ENCODE results near the gene LMF2. TPM values are rescaled to one million over a fixed set of nuclear protein-coding genes. Genes with fewer than 3 reads are reported as not detected.
"Not testable (repeated sequence)": the region's sequence is repeated elsewhere in the genome, so short reads cannot be mapped to it uniquely, and the experiment has no call there.

The LMF2 gene
- polyA plus RNA-seq, 1 donor (not counting 4 experiments of a cell fraction or from before 2014, with no cell fraction given), result 13.2 TPM

- no peak overlapping the region for H3K4me3 ChIP-seq (ENCODE audit: control insufficient read depth in 2 of 3, extremely low read depth in 1 of 3, insufficient read depth in 2 of 3, low read depth in 1 of 3, low read length in 3 of 3)
- dilution Hi-C loops (cut with MboI; ENCODE audit: extremely low pct_ligation_motif_present, low sequenced_read_pairs), result no loop called here
- no peaks in the 10 kb centered on the region for H4K20me1 ChIP-seq (ENCODE audit: control insufficient read depth, extremely low read depth, insufficient read depth, low read length)
- H3K4me1 ChIP-seq (ENCODE audit: control insufficient read depth, extremely low read depth, insufficient read depth, low read length), result peaks cover 14% of the 10 kb centered on the region
- no peak for TF ChIP-seq EZH2 (IDR thresholded peaks at IDR 0.05; ENCODE audit: low read length)
- TF ChIP-seq CTCF (optimal IDR thresholded peaks at IDR 0.05 in 1 of 3, IDR thresholded peaks at IDR 0.05 in 1 of 3, conservative IDR thresholded peaks at IDR 0.05 in 1 of 3; ENCODE audit: extremely low read depth in 1 of 3, insufficient read depth in 2 of 3, low read length in 3 of 3), result no peak
- peaks cover 24 to 35% of the 10 kb centered on the region in 2 experiments for H3K36me3 ChIP-seq (ENCODE audit: control insufficient read depth in 2 of 2, extremely low read depth in 1 of 2, insufficient read depth in 2 of 2, low read length in 2 of 2)
- no peak overlapping the region for H3K27ac ChIP-seq (ENCODE audit: control insufficient read depth, insufficient read depth, low read length)
- no peak for FAIRE-seq
- no peaks in the 10 kb centered on the region for H3K9me3 ChIP-seq (ENCODE audit: control insufficient read depth, low read depth, low read length)
- H3K27me3 ChIP-seq (ENCODE audit: control insufficient read depth, extremely low read depth, insufficient read depth, low read length), result no peaks in the 10 kb centered on the region
- peaks cover 26% of the 10 kb centered on the region for H3K79me2 ChIP-seq (ENCODE audit: control insufficient read depth, insufficient read depth, low read length)
- DNase-seq (ENCODE audit: low read depth, low spot score), result no peak
- no peak overlapping the region for H3K9ac ChIP-seq (ENCODE audit: control insufficient read depth, extremely low read depth, insufficient read depth, low read length)
- H3K9me1 ChIP-seq (ENCODE audit: control insufficient read depth, extremely low read depth, insufficient read depth, low read length), result no peaks in the 10 kb centered on the region
- no peak overlapping the region for H3K4me2 ChIP-seq (ENCODE audit: control insufficient read depth, extremely low read depth, insufficient read depth, low read depth, low read length)
- H2AFZ ChIP-seq (ENCODE audit: control insufficient read depth, low read length), result no peak overlapping the region
Observed at GRCh38 chr22:50521710-50522109, 14.2 kb upstream of the LMF2 start.

- no peaks in the 10 kb centered on the region for H3K27me3 ChIP-seq (ENCODE audit: control insufficient read depth, extremely low read depth, insufficient read depth, low read length)
- H4K20me1 ChIP-seq (ENCODE audit: control insufficient read depth, extremely low read depth, insufficient read depth, low read length), result no peaks in the 10 kb centered on the region
- H3K79me2 ChIP-seq (ENCODE audit: control insufficient read depth, insufficient read depth, low read length), result peaks cover 27% of the 10 kb centered on the region
- DNase-seq (ENCODE audit: low read depth, low spot score), result no peak
- TF ChIP-seq CTCF (optimal IDR thresholded peaks at IDR 0.05 in 1 of 3, IDR thresholded peaks at IDR 0.05 in 1 of 3, conservative IDR thresholded peaks at IDR 0.05 in 1 of 3; ENCODE audit: extremely low read depth in 1 of 3, insufficient read depth in 2 of 3, low read length in 3 of 3) (no peak), EZH2 (IDR thresholded peaks at IDR 0.05; ENCODE audit: low read length) (no peak)
- H3K27ac ChIP-seq (ENCODE audit: control insufficient read depth, insufficient read depth, low read length), result no peak overlapping the region
- FAIRE-seq, result no peak
- dilution Hi-C loops (cut with MboI; ENCODE audit: extremely low pct_ligation_motif_present, low sequenced_read_pairs), result no loop called here
- peaks cover 25 to 37% of the 10 kb centered on the region in 2 experiments for H3K36me3 ChIP-seq (ENCODE audit: control insufficient read depth in 2 of 2, extremely low read depth in 1 of 2, insufficient read depth in 2 of 2, low read length in 2 of 2)
- H3K9ac ChIP-seq (ENCODE audit: control insufficient read depth, extremely low read depth, insufficient read depth, low read length), result no peak overlapping the region
- no peak overlapping the region for H3K4me3 ChIP-seq (ENCODE audit: control insufficient read depth in 2 of 3, extremely low read depth in 1 of 3, insufficient read depth in 2 of 3, low read depth in 1 of 3, low read length in 3 of 3)
- H3K4me1 ChIP-seq (ENCODE audit: control insufficient read depth, extremely low read depth, insufficient read depth, low read length), result peaks cover 11% of the 10 kb centered on the region
- H3K9me3 ChIP-seq (ENCODE audit: control insufficient read depth, low read depth, low read length), result no peaks in the 10 kb centered on the region
- no peak overlapping the region for H2AFZ ChIP-seq (ENCODE audit: control insufficient read depth, low read length)
- H3K9me1 ChIP-seq (ENCODE audit: control insufficient read depth, extremely low read depth, insufficient read depth, low read length), result no peaks in the 10 kb centered on the region
- H3K4me2 ChIP-seq (ENCODE audit: control insufficient read depth, extremely low read depth, insufficient read depth, low read depth, low read length), result no peak overlapping the region
Observed at GRCh38 chr22:50520826-50521453, 13.4 kb upstream of the LMF2 start.

- H3K79me2 ChIP-seq (ENCODE audit: control insufficient read depth, insufficient read depth, low read length), result peaks cover 31% of the 10 kb centered on the region
- H3K9me1 ChIP-seq (ENCODE audit: control insufficient read depth, extremely low read depth, insufficient read depth, low read length); FAIRE-seq; DNase-seq (ENCODE audit: low read depth, low spot score); H3K4me2 ChIP-seq (ENCODE audit: control insufficient read depth, extremely low read depth, insufficient read depth, low read depth, low read length); H2AFZ ChIP-seq (ENCODE audit: control insufficient read depth, low read length); H3K27ac ChIP-seq (ENCODE audit: control insufficient read depth, insufficient read depth, low read length); H4K20me1 ChIP-seq (ENCODE audit: control insufficient read depth, extremely low read depth, insufficient read depth, low read length); dilution Hi-C loops (cut with MboI; ENCODE audit: extremely low pct_ligation_motif_present, low sequenced_read_pairs); H3K9me3 ChIP-seq (ENCODE audit: control insufficient read depth, low read depth, low read length); H3K4me3 ChIP-seq (ENCODE audit: control insufficient read depth in 2 of 3, extremely low read depth in 1 of 3, insufficient read depth in 2 of 3, low read depth in 1 of 3, low read length in 3 of 3); H3K27me3 ChIP-seq (ENCODE audit: control insufficient read depth, extremely low read depth, insufficient read depth, low read length); H3K9ac ChIP-seq (ENCODE audit: control insufficient read depth, extremely low read depth, insufficient read depth, low read length): not testable (repeated sequence)
- peaks cover 25 to 37% of the 10 kb centered on the region in 2 experiments for H3K36me3 ChIP-seq (ENCODE audit: control insufficient read depth in 2 of 2, extremely low read depth in 1 of 2, insufficient read depth in 2 of 2, low read length in 2 of 2)
- H3K4me1 ChIP-seq (ENCODE audit: control insufficient read depth, extremely low read depth, insufficient read depth, low read length), result peaks cover 11% of the 10 kb centered on the region
Observed at GRCh38 chr22:50520184-50520583, 12.7 kb upstream of the LMF2 start.

Measured in keratinocyte (primary cell).